NCI-H2196 treated with DMSO at 0.1 percent for 48 hours (cell line): ENCODE results near the gene WWOX.
"Not testable (repeated sequence)": the region's sequence is repeated elsewhere in the genome, so short reads cannot be mapped to it uniquely, and the experiment has no call there.

ENCODE experiments used
- DNase-seq: peaks from one replicate; lab custom pipeline; 2025; ENCODE audit not compliant: unreplicated experiment; lab: John Stamatoyannopoulos, UW

The WWOX gene

DNA sequence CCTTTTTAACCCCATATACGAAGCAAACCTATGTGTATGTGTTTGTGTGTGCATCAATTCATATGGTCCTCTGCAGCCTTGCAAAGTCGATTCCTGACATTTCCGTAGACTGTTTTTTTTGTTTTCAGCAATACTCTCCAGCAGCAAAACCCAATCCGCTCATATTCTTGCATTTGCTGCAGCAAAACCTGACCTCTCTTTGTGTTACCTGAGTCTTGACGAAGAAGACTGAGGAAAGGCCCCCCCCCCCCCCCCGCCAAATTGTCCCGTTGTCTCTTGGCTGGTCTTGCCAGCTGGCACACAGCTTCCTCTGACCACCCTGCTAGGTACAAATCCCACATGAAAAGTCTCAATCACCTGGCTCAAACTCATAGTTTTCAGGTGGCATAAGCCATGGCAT, 494.7 kb downstream of the WWOX start:
- no peak for DNase-seq

DNA sequence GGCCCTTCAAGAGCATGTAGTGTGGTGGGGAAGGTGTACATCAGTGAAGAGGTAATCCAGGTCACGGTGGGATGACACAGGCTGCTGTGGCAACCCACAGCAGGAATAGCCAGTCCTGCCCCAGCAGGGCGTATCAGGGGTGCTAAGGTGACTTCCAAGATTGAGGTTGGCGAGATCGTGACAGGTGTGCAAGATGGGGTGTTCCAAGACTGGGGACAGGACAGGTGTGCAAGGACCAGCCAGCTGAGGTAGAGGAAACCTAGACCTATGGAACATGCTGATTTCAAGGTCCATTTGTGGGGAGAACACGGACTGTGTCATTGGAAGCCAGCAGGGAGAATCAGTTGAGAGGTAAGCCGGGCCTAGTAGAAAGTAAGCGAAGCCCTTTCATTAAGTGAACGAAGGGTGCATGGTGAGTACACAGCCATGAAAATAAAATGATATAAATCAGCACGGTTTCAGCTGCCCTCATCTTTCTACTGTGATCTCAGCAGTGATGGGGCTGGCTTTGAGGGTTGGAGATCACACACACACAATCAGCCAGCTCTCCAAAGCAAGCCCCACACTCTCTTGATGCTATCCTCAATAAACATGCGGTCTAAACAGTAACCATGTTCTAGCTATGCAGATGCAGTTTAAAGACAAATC, 497.0 kb downstream of the WWOX start:
- no peak for DNase-seq

DNA sequence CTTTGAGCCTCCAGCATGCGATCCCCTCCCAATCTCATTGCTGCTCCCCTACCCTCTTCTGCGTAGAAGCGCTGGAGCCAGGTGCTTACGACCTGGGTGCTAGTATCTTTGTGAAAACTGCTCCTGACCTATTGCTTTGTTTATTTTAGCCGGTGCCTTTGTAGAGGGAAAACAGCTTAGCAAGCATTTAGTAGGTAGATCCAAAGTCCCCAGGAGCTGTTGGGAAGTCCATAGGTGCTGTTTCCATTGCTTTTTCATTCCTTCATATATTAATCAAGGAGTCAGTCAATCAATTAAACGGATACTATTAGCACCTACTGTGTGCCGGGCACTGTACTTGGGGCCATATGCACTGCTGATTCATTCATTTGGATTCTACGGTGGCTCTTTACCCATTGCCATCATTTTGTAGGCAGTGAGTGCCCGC, 497.6 kb downstream of the WWOX start:
- no peak for DNase-seq

DNA sequence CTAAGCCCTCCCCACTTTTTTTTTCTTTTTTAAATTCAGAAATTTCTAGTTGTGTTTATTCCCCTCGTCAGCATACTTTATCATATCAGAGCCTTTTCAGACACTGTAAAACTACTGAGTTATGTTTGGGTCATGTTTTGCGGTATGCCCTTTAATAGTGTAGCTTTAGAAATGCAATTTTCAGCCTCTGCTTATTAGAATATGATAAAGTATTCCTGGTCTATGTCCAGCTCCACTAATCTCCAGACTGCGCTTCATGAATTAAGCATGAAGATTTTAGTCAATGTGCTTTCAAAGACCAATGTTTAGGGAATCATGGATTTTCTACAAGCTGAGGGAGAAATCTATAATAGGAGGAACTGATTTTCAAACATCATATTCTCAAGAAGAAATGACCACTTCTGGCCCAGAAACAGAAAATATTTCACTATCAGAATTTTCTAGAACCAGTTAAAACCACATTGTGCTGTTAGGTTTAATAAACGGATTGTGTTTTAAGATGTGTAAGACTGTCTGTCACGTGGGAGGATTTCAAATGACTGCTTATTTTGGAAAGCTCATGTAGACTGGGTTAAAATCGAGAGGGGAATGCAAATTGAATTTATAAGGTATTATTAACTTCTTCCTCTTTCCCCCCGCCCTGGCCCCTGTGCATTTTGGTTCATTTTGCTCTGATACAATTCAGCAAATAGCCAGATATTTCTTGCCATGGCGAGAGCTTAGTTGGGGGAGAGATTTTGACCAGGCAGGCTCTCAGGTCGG, 498.5 kb downstream of the WWOX start:
- no peak for DNase-seq

DNA sequence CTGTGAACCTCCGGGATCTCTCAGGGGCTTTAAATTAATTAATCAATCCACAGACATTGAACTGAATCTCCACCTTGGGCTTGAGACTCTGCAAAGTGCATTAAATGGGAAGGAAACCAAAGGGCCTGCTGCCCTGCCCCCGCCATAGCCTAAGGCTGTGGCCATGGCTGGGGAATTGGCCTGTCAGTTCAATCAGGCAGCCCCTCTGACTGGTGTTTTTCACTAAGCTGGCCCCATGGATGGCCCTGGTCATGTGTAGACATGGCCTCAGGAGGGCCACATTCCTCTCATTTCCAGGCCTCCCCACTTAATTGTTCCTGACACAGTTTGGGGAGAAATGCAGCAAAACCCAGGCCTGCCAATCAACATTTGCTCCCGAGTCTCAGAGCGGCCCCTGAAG, 499.8 kb downstream of the WWOX start:
- no peak for DNase-seq

DNA sequence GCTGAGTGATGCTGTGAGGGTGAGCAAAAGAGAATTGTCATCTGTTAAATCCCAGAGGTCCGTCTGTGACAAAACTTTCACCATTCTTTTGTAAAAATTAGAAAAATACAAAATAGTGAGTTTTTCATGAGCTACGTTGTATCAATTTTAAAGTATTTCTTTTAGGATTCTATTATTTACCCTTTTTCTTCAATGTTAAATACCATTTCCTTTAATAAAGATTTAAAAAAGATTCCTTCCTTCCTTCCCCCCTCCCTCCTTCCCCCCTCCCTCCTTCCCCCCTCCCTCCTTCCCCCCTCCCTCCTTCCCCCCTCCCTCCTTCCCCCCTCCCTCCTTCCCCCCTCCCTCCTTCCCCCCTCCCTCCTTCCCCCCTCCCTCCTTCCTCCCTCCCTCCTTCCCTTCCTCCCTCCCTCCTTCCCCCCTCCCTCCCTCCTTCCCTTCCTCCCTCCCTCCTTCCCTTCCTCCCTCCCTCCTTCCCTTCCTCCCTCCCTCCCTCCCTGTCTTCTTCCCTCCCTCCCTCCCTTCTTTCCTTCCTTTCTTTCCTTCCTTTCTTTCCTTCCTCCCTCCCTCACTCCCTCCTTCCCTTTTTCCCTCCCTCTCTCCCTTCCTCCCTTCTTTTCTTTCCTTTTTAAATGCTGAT, 505.1 kb downstream of the WWOX start:
- DNase-seq, result not testable (repeated sequence)

DNA sequence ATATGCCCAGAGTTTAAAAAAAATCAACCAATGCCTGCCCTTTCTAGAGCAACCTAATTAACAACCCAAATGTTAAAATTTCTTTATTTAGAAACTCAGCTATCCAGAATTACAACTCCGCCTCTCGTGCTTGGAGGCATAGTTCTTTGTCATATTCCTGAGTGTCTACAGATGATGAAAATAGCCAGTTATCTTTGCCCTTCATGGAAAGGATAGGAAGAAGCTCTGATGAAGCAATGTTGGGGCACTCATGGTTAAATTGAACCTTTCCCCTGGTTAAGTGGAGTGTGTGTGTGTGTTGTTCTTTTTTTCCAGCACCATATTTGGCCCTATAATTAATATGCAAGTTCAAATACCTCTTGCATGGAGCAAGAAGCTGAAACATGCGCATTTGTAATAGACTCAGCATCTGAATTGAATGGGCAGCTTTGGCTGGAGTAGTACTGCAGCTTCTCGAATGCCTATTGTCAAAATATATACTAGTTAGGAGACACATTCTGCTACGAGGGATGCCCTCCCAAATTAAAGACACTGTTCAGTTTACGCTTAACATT, 506.2 kb downstream of the WWOX start:
- DNase-seq, result no peak

DNA sequence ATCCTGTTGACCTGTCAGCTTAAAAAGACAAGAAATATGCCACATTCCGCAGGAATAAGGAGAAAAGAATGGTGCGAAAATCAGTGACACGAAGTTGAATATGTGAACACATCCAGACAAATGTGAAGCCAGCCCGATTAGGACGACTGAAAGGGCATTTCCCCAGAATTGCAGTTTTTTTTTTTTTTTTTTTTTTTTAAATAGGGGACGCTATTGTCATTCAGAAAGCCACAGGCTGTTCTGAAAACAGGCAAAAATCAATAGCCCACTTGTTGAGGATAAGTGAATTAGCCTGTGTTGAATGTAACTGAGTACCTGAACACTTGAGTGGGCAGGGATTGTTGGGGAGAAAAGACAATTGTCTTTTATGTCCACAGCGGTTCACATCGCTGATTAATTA, 507.1 kb downstream of the WWOX start:
- no peak for DNase-seq

DNA sequence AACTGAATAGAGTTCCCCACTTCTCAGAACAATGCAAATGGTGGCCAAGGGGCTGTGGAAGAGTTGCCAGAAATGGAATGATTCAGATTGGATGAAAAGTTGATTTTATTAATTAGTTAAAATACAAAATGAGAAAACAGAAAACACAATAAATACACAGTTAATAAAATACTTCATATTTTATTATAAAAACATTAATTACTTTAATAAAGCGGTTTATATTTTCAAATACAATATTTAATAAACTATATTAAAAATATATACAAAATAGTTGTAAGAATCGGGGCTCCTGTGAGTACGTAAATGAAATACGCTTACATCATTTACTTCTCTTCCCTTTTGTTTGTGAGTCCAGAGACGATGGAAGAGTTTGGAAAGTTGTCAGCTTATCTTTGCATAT, 507.6 kb downstream of the WWOX start:
- DNase-seq, result no peak

DNA sequence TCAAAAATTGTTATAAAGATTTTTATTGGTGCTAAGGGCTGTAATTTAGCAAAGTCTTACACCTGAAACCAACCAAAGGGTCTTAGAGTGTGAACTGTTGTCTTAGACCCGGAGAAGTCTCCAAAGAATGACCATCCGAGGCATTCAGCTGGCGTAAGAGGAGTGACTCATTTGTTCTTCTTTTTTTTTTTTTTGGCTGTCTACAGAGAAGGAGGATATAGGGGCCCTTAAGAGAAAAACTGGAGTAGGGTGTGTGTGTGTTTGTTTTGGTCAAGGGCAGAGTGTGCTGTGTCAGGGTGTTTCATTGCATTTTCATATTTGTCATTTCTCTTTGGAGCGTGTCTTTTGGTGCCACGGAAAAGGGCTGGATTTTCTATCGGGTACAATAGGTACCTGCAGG, 508.0 kb downstream of the WWOX start:
- no peak for DNase-seq

DNA sequence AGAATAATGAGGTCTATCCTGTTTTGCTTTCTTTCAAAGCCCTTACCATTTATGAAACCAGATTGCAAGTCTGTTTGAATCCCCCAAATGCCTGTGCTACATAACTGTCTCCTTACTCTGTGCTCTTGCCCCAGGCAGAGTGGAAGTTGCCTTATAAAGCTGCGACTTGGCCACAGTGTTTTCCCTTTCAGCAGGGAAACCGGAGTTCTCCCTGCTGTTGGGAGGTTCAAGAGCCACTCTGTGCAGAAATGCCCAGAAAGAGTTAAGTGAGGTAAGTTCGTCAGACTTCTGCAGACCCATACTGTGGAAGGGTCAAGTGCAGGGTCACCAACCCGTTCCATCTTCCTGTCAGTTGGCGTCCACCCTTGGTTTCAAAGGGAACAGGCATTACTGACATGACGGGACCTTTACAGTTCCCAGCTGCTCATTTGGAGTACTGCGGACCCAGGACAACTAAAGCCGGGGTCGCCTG, 508.9 kb downstream of the WWOX start:
- no peak for DNase-seq

DNA sequence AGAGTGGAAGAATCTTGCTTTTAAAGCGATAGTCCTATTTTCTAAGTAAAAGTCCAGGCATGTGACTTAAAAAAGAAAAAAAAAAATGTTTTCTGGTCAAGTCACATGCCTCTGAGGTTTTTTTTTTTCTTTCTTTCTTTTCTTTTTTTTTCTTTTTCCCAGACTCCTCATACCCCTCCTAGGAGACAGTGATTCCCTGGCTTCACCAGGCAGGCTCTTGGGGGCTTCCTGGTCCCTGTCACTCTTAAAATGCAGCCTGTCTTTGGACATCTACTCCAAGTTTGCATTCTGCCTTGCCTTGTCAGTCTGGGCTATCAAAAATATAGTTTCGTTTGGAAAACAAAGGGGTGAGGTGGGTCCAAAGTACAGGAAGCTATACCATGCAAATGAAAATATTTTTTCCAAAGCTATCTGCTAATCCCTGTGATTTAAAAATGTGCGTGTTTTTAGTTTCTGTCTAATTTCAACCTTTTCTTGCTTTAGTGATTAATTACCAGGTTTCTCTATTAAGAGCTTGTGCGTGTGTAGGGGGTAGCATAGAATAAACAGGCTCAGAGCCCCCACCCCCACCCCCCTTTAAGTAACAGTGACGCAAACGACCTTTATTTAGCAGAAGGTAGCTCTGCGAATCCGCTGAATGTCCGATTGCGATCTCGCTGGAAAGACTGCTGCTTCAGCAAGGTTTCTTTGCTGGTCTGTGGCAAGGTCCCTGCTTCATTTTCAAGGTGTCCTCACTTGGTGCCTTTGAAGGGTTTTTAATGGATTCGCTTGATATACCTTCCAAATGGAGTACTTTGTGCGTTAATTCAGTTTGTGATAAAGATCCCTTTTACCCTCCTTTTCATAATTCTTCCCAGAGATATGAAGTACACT, 510.2 kb downstream of the WWOX start:
- no peak for DNase-seq

DNA sequence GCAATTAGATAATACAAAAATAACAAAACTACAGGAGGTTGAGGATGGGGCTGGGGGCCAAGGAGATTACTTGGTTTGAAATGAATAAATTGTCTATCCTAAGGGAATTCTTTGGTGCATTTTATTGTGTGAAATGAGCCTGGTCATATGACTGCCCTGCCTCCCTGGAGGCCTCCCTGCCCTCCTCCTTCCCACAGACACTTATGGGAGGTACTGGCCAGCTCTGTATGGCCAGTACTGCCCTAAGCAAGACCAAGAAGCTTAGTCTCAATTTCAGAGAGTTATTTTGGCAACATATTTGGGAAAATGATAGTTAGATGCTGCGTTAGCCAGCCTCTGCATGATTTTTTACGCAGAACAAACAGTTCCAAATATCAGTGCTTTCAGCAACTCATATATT, 511.9 kb downstream of the WWOX start:
- no peak for DNase-seq

DNA sequence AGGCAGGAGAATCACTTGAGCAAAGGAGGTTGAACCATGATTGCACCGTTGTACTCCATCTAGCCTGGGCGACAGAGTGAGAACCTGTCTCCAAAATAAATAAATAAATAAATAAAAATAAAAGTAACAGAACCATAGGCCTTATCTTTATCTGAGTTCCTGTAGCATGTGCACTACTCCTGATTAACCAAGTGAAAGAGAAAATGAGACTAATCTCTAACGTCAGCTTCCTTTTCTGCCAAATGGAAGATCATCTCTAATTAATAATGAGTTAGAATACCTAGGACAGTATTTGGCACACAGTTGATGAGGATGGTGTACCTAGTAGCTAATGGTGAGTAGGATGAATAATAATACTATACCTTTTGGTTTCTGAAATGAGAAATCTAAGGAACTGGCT, 520.4 kb downstream of the WWOX start:
- no peak for DNase-seq

DNA sequence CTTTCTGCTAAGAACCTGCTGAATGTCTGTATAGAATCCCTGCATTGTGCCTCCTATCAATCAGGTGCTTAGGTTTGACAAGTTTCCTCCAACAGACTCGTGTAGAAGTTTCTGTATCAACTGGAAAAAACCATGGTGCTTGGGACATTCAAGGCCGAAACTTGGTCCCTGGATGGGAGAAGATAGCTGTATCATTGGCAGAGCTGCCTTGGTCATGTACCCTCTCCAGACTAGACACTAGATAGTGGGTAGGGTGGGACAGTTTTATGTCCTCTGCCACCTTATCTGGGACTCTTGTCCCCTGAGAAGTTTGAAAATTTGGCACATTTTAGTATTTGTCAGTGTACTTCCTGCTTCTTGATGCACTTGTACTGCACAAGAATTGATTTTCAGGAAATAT, 520.8 kb downstream of the WWOX start:
- DNase-seq, result no peak

DNA sequence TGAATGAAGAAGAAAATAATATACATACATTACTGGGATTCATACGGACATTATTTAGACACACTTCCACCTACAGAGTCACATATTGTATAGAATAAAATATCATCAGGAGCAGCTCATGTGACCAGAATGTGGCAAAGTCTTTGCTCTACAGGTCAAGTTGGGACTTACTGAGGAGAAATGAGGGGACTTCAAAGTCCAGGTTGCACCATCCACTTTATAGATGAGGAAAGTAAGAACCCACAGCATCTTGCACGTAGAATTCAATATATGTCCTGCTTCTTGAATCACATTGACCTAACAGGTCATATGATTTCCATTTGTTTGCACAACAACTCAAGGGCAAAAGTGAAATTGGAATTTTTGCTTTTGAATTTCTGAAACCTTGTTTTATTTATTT, 524.3 kb downstream of the WWOX start:
- no peak for DNase-seq

DNA sequence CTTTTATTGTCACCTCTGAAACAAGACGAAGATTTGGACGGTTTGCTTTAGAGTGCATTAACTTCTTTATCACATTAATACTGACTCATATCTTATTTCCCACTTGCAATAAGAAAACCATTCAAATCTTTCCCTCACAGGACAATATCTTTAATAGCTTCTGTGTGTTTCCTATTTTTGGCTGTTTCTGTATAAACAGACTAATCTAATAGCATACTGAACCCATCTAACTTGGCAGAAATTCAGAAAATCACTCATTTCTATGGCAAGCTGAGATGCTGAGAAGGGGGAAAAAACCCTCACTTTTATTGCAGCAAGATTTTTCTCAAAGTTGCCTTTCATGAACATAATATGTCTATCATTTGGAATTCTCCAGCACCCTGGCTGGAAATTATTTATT, 524.9 kb downstream of the WWOX start:
- DNase-seq, result no peak

DNA sequence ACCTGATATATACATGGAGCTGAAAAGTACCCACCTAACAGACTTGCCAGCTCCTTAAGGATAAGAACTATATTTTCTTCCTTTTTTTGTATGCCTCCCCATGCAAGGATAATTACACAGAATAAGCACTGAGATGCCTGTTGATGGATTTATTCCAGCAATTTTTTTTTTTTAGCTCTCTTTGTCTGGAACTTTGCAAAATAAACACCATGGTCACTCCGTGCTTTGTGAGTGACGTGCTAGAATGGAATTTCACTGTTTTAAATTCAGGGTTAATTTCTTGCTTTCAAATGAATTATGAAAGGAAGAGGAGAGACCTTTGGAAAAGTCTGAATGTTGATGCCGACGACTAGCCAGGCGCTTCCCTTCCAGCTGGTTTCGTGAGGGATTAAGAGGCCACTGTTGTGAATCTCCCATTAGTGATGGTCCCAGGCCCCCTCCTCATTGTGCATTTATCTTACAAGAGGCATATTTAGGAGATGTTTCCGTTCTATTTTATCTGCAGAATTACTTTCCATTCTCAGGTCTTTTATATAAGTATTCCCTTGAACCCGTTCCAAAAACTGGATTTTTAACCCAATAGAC, 529.1 kb downstream of the WWOX start:
- DNase-seq, result no peak

DNA sequence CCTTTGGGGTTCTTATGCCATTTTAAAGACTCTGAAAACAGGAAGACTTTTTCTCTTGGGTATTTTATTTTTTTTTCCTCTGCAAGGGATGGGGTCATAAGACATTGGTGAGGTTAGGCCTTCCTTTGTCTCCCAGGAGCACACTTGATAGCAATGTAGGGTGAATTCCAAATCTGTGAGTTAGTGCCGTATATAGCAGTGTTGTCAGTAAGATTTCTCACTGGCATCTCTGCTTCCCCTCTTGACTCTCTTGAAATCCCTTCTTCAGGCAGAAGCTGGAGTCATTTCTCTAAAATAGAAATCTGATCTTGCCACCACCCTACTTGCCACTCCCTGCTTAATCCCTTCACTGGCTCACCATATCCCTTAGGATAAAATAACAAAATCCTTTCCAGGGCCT, 529.7 kb downstream of the WWOX start:
- DNase-seq, result no peak

DNA sequence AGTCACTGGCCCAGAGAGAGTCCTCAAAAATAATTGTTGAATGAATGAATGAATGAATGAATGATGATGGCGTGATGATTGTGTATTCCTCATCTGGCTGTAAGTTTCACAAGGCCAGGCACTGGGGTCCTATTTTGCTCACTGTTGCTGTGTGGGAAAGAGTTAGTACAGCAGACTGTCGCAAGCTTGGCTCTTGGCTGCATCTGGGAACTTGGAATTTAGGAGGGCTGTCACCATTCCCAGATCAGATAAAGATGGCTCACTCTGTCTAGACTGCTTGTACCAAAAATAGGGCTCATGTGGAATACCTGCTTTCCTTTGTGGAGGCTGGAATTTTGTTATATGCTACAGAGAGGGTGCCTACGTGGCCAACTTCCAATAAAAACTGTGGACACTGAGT, 530.6 kb downstream of the WWOX start:
- no peak for DNase-seq

DNA sequence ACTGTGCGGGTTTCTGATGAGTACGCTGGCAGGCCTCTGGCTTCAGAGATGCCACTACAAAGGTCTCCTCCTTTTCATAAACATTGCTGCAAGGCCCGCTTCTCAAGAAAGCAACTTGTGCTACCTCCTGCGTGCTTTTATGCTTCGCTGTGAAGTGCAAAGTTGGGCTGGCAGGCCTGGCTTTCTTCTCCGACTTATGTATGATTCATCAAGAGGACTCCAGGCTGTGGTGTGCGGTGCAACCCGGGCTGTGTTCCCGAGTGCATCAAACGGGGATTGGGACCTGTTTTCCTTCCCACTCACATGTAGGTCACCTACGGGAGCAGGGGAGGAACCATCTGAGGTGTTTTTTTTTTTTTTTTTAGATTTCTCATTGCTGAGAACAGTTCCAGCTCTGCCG, 534.1 kb downstream of the WWOX start:
- no peak for DNase-seq
